ENCODE measurements around the gene SNX2. TPM values are rescaled to one million over a fixed set of nuclear protein-coding genes. Genes with fewer than 3 reads are reported as not detected.

The SNX2 gene
- total and polyA plus RNA-seq, 4 experiments from 2014 or later: 57.3 to 93.2 (median 72.7) TPM

DNA sequence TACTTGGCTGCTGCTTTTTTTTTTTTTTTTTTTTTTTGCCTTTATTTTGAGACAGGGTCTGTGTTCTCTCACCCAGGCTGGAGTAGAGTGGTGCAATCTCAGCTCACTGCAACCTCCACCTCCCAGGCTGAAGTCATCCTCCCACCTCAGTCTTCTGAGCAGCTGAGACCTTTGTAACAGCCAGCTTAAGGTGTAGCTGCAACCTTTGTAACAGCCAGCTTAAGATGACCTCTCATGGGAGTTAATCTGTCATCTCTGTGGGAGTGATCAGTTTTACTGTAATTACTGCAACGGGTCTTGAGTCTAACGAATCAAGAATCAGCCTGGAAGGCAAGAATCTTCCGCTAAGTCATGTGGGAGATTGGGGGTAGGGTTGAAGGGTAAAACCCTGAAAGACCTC is 31.6 kb upstream of the SNX2 start:
- Mint-ChIP-seq H3K4me1 (no peaks in the 10 kb centered on the region), H3K4me3 (no peak overlapping the region), H3K9me3 (peaks cover 0 to 2% (median 0%) of the 10 kb centered on the region in 8 donors), H3K27ac (no peak overlapping the region), H3K36me3 (no peaks in the 10 kb centered on the region), H3K27me3 (peaks cover 2 to 8% of the 10 kb centered on the region in 2 donors)
- Histone ChIP-seq H3K4me3 (ENCODE audit: low read length in 2 of 2) (no peak overlapping the region), H3K4me1 (ENCODE audit: insufficient read depth, low read length) (no peaks in the 10 kb centered on the region), H3K27me3 (ENCODE audit: insufficient read depth, low read length) (no peaks in the 10 kb centered on the region), H3K27ac (ENCODE audit: low read depth, low read length) (no peak overlapping the region), H3K9me3 (ENCODE audit: control insufficient read depth in 1 of 2, low read length in 2 of 2) (no peaks in the 10 kb centered on the region), H3K36me3 (ENCODE audit: insufficient read depth, low read length) (no peaks in the 10 kb centered on the region)
- ChIA-PET POLR2A (ENCODE audit: partially characterized antibody) (no interaction called here), CTCF (ENCODE audit: partially characterized antibody) (no interaction called here)
- intact Hi-C loops (cut with micrococcal nuclease): no loop called here
- no peak for DNase-seq

DNA sequence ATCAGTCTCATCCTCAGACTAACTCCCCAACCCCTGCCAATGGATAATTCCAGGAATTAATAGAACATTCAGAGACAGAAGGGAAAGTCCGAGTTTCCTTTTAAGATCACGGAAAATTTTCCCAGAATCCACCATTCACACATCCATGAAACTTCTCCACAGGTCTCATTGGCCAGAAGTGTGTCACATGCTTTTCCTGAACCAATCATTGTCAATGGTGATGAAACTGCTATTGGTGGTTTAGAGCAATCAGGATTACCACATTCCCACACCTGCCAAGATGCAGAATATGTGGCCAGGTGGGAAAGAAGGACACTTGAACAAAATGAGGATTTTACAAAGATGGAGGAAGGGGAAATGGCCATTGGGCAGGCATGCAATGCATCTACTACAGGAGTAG is 29.3 kb upstream of the SNX2 start:
- Histone ChIP-seq H3K4me3 (ENCODE audit: low read length in 2 of 2) (no peak overlapping the region), H3K9me3 (ENCODE audit: control insufficient read depth in 1 of 2, low read length in 2 of 2) (no peaks in the 10 kb centered on the region), H3K27me3 (ENCODE audit: insufficient read depth, low read length) (no peaks in the 10 kb centered on the region), H3K4me1 (ENCODE audit: insufficient read depth, low read length) (no peaks in the 10 kb centered on the region), H3K36me3 (ENCODE audit: insufficient read depth, low read length) (no peaks in the 10 kb centered on the region), H3K27ac (ENCODE audit: low read depth, low read length) (no peak overlapping the region)
- CTCF ChIA-PET (ENCODE audit: partially characterized antibody): no interaction called here
- H3K4me3 Mint-ChIP-seq: no peak overlapping the region
- POLR2A ChIA-PET (ENCODE audit: partially characterized antibody): no interaction called here
- no peak for DNase-seq
- peaks cover 0 to 2% (median 0%) of the 10 kb centered on the region in 8 donors for H3K9me3 Mint-ChIP-seq
- intact Hi-C loops (cut with micrococcal nuclease): no loop called here
- H3K4me1 Mint-ChIP-seq: no peaks in the 10 kb centered on the region
- H3K27me3 Mint-ChIP-seq: peaks cover under 1 to 4% of the 10 kb centered on the region in 2 donors
- H3K27ac Mint-ChIP-seq: no peak overlapping the region
- no peaks in the 10 kb centered on the region for H3K36me3 Mint-ChIP-seq

DNA sequence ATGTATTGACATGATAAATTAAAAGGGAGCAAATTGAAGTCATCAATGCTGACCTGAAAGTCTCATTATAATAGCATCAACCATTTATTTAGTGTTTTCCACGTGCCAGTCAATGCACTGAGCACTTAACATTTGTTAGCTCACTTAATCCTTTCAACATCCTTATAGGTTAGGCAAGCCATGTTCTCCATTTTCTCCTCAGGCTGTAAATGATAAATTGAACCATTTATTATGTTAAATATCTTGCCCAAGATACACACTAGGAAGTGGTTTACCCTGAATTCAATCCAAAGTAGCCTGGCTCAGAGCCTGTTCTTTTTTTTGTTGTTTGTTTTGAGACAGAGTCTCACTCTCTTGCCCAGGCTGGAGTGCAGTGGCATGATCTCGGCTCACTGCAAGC is 25.0 kb upstream of the SNX2 start:
- DNase-seq: no peak
- ChIA-PET CTCF (ENCODE audit: partially characterized antibody) (no interaction called here), POLR2A (ENCODE audit: partially characterized antibody) (no interaction called here)
- Histone ChIP-seq H3K4me1 (ENCODE audit: insufficient read depth, low read length) (no peaks in the 10 kb centered on the region), H3K36me3 (ENCODE audit: insufficient read depth, low read length) (no peaks in the 10 kb centered on the region), H3K4me3 (ENCODE audit: low read length in 2 of 2) (no peak overlapping the region), H3K27me3 (ENCODE audit: insufficient read depth, low read length) (no peaks in the 10 kb centered on the region), H3K9me3 (ENCODE audit: control insufficient read depth in 1 of 2, low read length in 2 of 2) (no peaks in the 10 kb centered on the region), H3K27ac (ENCODE audit: low read depth, low read length) (no peak overlapping the region)
- Mint-ChIP-seq H3K4me1 (no peaks in the 10 kb centered on the region), H3K27ac (no peak overlapping the region), H3K4me3 (no peak overlapping the region), H3K9me3 (peaks cover 0 to 2% (median 0%) of the 10 kb centered on the region in 8 donors), H3K36me3 (no peaks in the 10 kb centered on the region), H3K27me3 (peaks cover 9 to 13% of the 10 kb centered on the region in 2 donors)
- intact Hi-C loops (cut with micrococcal nuclease): no loop called here

DNA sequence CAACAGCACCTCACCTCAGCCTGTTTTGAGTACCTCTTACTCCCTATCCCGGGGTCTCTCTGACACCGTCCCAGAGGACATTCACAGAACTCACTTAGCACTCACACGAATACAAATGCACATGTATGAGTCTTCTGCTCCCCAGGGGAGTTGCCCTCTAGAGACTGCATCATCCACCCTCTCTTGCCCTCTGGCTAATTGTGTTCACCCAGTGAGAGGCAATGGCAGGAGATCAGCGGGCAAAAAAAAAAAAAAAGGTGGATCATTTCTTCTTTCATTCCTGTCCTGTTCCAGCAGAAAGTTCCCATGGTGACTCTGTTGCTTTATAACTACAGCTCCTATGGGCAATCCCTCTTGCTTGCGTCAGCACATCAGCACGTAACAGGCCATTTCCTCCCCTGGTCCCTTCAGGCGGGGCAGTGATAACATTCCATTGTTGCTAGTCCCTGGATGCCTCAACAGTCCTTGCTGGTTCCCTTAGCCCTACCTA is 23.5 kb upstream of the SNX2 start:
- Histone ChIP-seq H3K27me3 (ENCODE audit: insufficient read depth, low read length) (no peaks in the 10 kb centered on the region), H3K9me3 (ENCODE audit: control insufficient read depth in 1 of 2, low read length in 2 of 2) (no peaks in the 10 kb centered on the region), H3K36me3 (ENCODE audit: insufficient read depth, low read length) (no peaks in the 10 kb centered on the region), H3K27ac (ENCODE audit: low read depth, low read length) (no peak overlapping the region), H3K4me3 (ENCODE audit: low read length in 2 of 2) (no peak overlapping the region), H3K4me1 (ENCODE audit: insufficient read depth, low read length) (no peaks in the 10 kb centered on the region)
- H3K9me3 Mint-ChIP-seq: no peaks in the 10 kb centered on the region
- peaks cover 9 to 13% of the 10 kb centered on the region in 2 donors for H3K27me3 Mint-ChIP-seq
- H3K27ac Mint-ChIP-seq: no peak overlapping the region
- intact Hi-C loops (cut with micrococcal nuclease): no loop called here
- ChIA-PET CTCF (ENCODE audit: partially characterized antibody) (interaction anchor here (1.5 kb wide), 1 partner anchor 10 kb away, joined by 3 read pairs; no protein-coding TSS in a partner anchor), POLR2A (ENCODE audit: partially characterized antibody) (no interaction called here)
- no peak for DNase-seq
- no peak overlapping the region for H3K4me3 Mint-ChIP-seq
- no peaks in the 10 kb centered on the region for H3K36me3 Mint-ChIP-seq
- no peaks in the 10 kb centered on the region for H3K4me1 Mint-ChIP-seq

DNA sequence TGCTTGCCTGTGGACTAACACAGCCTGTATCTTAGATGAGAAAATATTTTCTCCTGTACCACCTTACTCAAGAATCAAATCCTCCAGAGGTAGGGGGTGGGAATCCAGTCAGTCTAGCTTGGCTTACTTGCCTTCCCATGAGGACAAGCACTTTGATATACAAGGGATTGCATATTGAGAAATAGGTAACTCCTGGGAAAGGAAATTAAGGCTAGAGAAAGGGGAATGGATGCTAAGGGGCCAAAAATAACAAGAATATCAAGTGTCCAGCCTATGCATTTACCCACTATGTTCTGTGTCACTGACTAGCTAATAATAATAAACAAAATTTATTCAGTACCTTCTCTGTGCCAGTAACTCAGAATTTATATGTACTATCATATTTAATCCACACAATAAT is 21.4 kb upstream of the SNX2 start:
- intact Hi-C loops (cut with micrococcal nuclease): no loop called here
- CTCF ChIA-PET (ENCODE audit: partially characterized antibody): no interaction called here
- POLR2A ChIA-PET (ENCODE audit: partially characterized antibody): no interaction called here
- H3K36me3 ChIP-seq (ENCODE audit: insufficient read depth, low read length): no peaks in the 10 kb centered on the region
- no peaks in the 10 kb centered on the region for H3K9me3 ChIP-seq (ENCODE audit: control insufficient read depth in 1 of 2, low read length in 2 of 2)
- H3K4me3 ChIP-seq (ENCODE audit: low read length in 2 of 2): no peak overlapping the region
- H3K27ac Mint-ChIP-seq: no peak overlapping the region
- no peak for DNase-seq
- no peaks in the 10 kb centered on the region for H3K27me3 ChIP-seq (ENCODE audit: insufficient read depth, low read length)
- H3K27ac ChIP-seq (ENCODE audit: low read depth, low read length): no peak overlapping the region
- no peaks in the 10 kb centered on the region for H3K4me1 Mint-ChIP-seq
- H3K4me1 ChIP-seq (ENCODE audit: insufficient read depth, low read length): no peaks in the 10 kb centered on the region
- H3K27me3 Mint-ChIP-seq: peaks cover 9 to 17% of the 10 kb centered on the region in 2 donors
- H3K9me3 Mint-ChIP-seq: no peaks in the 10 kb centered on the region
- no peak overlapping the region for H3K4me3 Mint-ChIP-seq
- no peaks in the 10 kb centered on the region for H3K36me3 Mint-ChIP-seq

DNA sequence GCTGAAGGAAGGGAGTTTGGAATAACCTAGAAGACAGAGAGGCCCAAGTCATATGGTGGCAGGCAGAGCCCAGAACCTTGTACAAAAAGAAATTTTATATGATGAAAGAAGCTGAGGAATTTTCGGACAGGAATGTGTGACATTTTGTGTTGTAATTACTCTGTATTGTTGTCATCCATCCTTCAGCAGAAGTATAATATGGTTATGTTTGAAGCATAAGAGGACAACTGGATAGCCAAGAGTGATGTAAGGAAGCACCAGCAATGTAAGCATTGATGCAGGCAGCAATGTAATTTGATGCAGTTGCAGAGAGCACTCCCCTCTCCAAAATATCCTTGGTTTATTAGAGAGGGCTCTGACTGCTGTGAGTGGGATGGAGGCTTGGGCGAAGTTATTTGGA is 19.1 kb upstream of the SNX2 start:
- intact Hi-C loops (cut with micrococcal nuclease): no loop called here
- POLR2A ChIA-PET (ENCODE audit: partially characterized antibody): no interaction called here
- CTCF ChIA-PET (ENCODE audit: partially characterized antibody): no interaction called here

DNA sequence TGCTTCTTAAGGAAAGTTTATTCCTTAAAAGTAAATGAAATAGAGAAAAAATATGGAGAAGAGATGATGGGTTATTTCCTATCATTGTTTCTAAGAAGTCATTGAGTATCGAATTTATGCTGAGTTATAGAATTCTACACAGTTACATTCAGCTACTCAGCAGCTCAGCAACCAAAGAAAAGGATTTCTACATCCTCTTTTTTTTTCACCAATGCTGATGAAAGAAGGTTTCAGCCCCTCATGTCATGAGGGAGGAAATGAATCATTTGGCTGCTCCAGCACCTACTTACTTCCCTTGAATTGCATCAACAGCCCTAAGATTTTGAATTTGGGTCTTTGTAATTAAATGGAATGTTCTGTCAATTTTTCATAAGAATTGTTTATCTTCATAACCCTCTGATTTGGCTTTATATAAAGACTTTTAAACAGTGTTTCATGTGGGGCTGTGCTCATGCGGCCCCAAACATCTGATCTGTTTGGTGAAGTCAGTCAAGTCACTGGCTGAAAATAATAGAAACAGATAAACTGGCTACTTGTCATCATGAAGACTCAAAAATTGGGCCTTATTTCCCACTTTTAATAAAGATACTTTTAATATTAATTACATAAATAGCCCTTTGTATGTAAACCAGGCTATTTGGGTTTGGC is 18.5 kb upstream of the SNX2 start:
- intact Hi-C loops (cut with micrococcal nuclease): no loop called here
- ChIA-PET POLR2A (ENCODE audit: partially characterized antibody) (no interaction called here), CTCF (ENCODE audit: partially characterized antibody) (no interaction called here)

More for the DNA sequence above, 19.1 kb upstream of the SNX2 start:
- Histone ChIP-seq H3K4me1 (ENCODE audit: insufficient read depth, low read length) (no peaks in the 10 kb centered on the region), H3K27ac (ENCODE audit: low read depth, low read length) (no peak overlapping the region), H3K36me3 (ENCODE audit: insufficient read depth, low read length) (no peaks in the 10 kb centered on the region), H3K9me3 (ENCODE audit: control insufficient read depth in 1 of 2, low read length in 2 of 2) (no peaks in the 10 kb centered on the region), H3K27me3 (ENCODE audit: insufficient read depth, low read length) (no peaks in the 10 kb centered on the region), H3K4me3 (ENCODE audit: low read length in 2 of 2) (no peak overlapping the region)
- H3K9me3 Mint-ChIP-seq: no peaks in the 10 kb centered on the region
- H3K4me1 Mint-ChIP-seq: no peaks in the 10 kb centered on the region
- peak overlapping the region in 1 of 7 donors; percentile 13 for H3K27ac Mint-ChIP-seq
- no peak overlapping the region for H3K4me3 Mint-ChIP-seq
- no peaks in the 10 kb centered on the region for H3K36me3 Mint-ChIP-seq
- peaks cover 9 to 17% of the 10 kb centered on the region in 2 donors for H3K27me3 Mint-ChIP-seq
- no peak for DNase-seq

More for the DNA sequence above, 18.5 kb upstream of the SNX2 start:
- Mint-ChIP-seq H3K9me3 (no peaks in the 10 kb centered on the region), H3K4me1 (no peaks in the 10 kb centered on the region), H3K27ac (no peak overlapping the region), H3K4me3 (no peak overlapping the region), H3K27me3 (peaks cover 9 to 12% of the 10 kb centered on the region in 2 donors), H3K36me3 (no peaks in the 10 kb centered on the region)
- Histone ChIP-seq H3K36me3 (ENCODE audit: insufficient read depth, low read length) (no peaks in the 10 kb centered on the region), H3K9me3 (ENCODE audit: control insufficient read depth in 1 of 2, low read length in 2 of 2) (no peaks in the 10 kb centered on the region), H3K4me3 (ENCODE audit: low read length in 2 of 2) (no peak overlapping the region), H3K4me1 (ENCODE audit: insufficient read depth, low read length) (no peaks in the 10 kb centered on the region), H3K27me3 (ENCODE audit: insufficient read depth, low read length) (no peaks in the 10 kb centered on the region), H3K27ac (ENCODE audit: low read depth, low read length) (no peak overlapping the region)
- no peak for DNase-seq

All from CD4-positive, alpha-beta memory T cell (primary cell).